Naive thymus-derived CD4-positive, alpha-beta T cell (primary cell): ENCODE data around the gene NOTCH4. TPM values are rescaled to one million over a fixed set of nuclear protein-coding genes. Genes with fewer than 3 reads are reported as not detected.

ENCODE experiments used
- ATAC-seq: fragments of 150-1000 bp; cut with Tn5 transposase; 2 replicates; pipeline ENCODE4 v1.10.0; 2021; ENCODE audit warnings: mild to moderate bottlenecking, moderate library complexity
- CTCF ChIA-PET: fragments of 350-600 bp; sonication (Branson Sonifier 250); formaldehyde crosslinking; loops from one replicate; lab custom pipeline; 2021; ENCODE audit warnings: antibody characterized with exemption; lab: Charles Lee
- POLR2A ChIA-PET: fragments of 350-600 bp; sonication (Branson Sonifier 250); formaldehyde crosslinking; loops from one replicate; lab custom pipeline; 2021; ENCODE audit warnings: antibody characterized with exemption, inconsistent platforms; lab: Charles Lee
- DNase-seq, 9 donors: peaks; one replicate each; pipeline versions ENCODE4 v3.0.0 to v3.0.0-alpha.2; 2020 to 2022; ENCODE audit warnings: mixed read lengths in 1 of 9
- H3K27ac ChIP-seq: one replicate; pipeline ENCODE4 v1.7.0; 2013; ENCODE audit warnings: mild to moderate bottlenecking, low read depth, low read length, moderate library complexity
- H3K27me3 ChIP-seq, 2 donors: one replicate each; pipeline ENCODE4 v1.7.0; 2013; ENCODE audit warnings: low read length in 2 of 2, mild to moderate bottlenecking in 2 of 2, moderate library complexity in 2 of 2; ENCODE audit not compliant: control insufficient read depth in 2 of 2, insufficient read depth in 2 of 2
- H3K36me3 ChIP-seq, 3 experiments: 1 replicate in 2 of 3; 2 replicates in 1 of 3; pipeline ENCODE4 v1.7.0; 2013; ENCODE audit warnings: low read length in 3 of 3, mild to moderate bottlenecking in 3 of 3, moderate library complexity in 1 of 3; ENCODE audit not compliant: insufficient read depth in 3 of 3, control insufficient read depth in 2 of 3
- H3K4me1 ChIP-seq, 2 donors: one replicate each; pipeline ENCODE4 v1.7.0; 2013; ENCODE audit warnings: low read length in 2 of 2, mild to moderate bottlenecking in 2 of 2, moderate library complexity in 1 of 2; ENCODE audit not compliant: control insufficient read depth in 2 of 2, insufficient read depth in 2 of 2
- H3K4me3 ChIP-seq: 2 replicates; pipeline ENCODE4 v1.7.0; 2013; ENCODE audit warnings: mild to moderate bottlenecking, low read length
- H3K9me3 ChIP-seq, 3 experiments: 1 replicate in 2 of 3; 2 replicates in 1 of 3; pipeline ENCODE4 v1.7.0; 2013; ENCODE audit warnings: low read length in 3 of 3; ENCODE audit not compliant: control insufficient read depth in 2 of 3
- H3K27ac Mint-ChIP-seq, 9 donors: one replicate each; pipeline ENCODE4 v1.8.0; 2020 to 2022; ENCODE audit warnings: mixed read lengths in 9 of 9, mild to moderate bottlenecking in 8 of 9, moderate library complexity in 5 of 9, inconsistent platforms in 2 of 9
- H3K27me3 Mint-ChIP-seq, 5 donors: one replicate each; pipeline ENCODE4 v1.8.0; 2021 to 2022; ENCODE audit warnings: mixed read lengths in 5 of 5, mild to moderate bottlenecking in 1 of 5
- H3K36me3 Mint-ChIP-seq, 5 donors: one replicate each; pipeline ENCODE4 v1.8.0; 2020 to 2022; ENCODE audit warnings: mixed read lengths in 5 of 5, mild to moderate bottlenecking in 3 of 5, inconsistent platforms in 1 of 5
- H3K4me1 Mint-ChIP-seq, 7 donors: one replicate each; pipeline ENCODE4 v1.8.0; 2020 to 2022; ENCODE audit warnings: mixed read lengths in 7 of 7, mild to moderate bottlenecking in 3 of 7, inconsistent platforms in 1 of 7
- H3K4me3 Mint-ChIP-seq, 10 donors: one replicate each; pipeline ENCODE4 v1.8.0; 2020 to 2022; ENCODE audit warnings: mild to moderate bottlenecking in 10 of 10, mixed read lengths in 10 of 10, moderate library complexity in 6 of 10, inconsistent platforms in 2 of 10
- H3K9me3 Mint-ChIP-seq, 11 donors: one replicate each; pipeline ENCODE4 v1.8.0; 2020 to 2022; ENCODE audit warnings: mixed read lengths in 11 of 11, mild to moderate bottlenecking in 4 of 11, inconsistent platforms in 1 of 11, moderate library complexity in 1 of 11
- intact Hi-C, 2 donors: fragments of 100-400 bp; cut with micrococcal nuclease; formaldehyde crosslinking; loops; one replicate each; pipeline ENCODE4 v1.15.1; 2023
- polyA plus RNA-seq, 2 donors: library from polyadenylated mRNA; unstranded; fragments of 300-500 nt; fragmentation: Illumina TruSeq; gene quantifications; one replicate each; pipeline ENCODE4 v1.2.3, GENCODE V29; 2021
- total RNA-seq, 6 experiments: library from RNA in 5 of 6; stranded (reverse) in 5 of 6; gene quantifications; 1 replicate in 5 of 6; 2 replicates in 1 of 6; pipeline ENCODE4 v1.2.3 and lab custom pipeline; 2021 to 2026

NOTCH4 gene
- total and polyA plus RNA-seq, 7 experiments from 2014 or later = 0.27 to 4.7 (median 0.59) TPM

DNA sequence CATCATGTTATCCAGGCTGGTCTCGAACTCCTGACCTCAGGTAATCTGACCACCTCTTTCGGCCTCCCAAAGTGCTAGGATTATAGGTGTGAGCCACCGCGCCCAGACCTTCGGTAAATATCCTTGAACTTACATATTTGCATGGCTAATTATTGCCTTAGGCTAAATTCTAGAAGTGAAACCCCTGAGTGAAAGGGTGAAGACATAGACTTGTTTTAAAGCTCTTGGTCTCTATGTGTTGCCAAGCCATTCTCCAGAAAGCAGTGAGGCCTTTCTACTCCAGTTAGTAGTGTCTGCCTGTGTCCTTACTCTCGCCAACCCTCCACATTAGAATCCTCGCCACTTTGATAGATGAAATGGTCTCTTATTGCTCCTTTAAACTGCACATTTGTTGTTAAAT lies 2.6 kb upstream of the NOTCH4 start:
- H3K4me3 Mint-ChIP-seq = no peak overlapping the region
- no peak for DNase-seq
- Histone ChIP-seq H3K9me3 (no peaks in the 10 kb centered on the region), H3K27me3 (no peaks in the 10 kb centered on the region), H3K36me3 (no peaks in the 10 kb centered on the region), H3K27ac (no peak overlapping the region), H3K4me1 (peaks cover 0 to 15% of the 10 kb centered on the region in 2 donors), H3K4me3 (no peak overlapping the region)
- H3K9me3 Mint-ChIP-seq = no peaks in the 10 kb centered on the region
- no peaks in the 10 kb centered on the region for H3K36me3 Mint-ChIP-seq
- CTCF ChIA-PET = no interaction called here
- ATAC-seq = no peak
- peaks cover 0 to 4% (median 0%) of the 10 kb centered on the region in 5 donors for H3K27me3 Mint-ChIP-seq
- H3K27ac Mint-ChIP-seq = no peak overlapping the region
- peaks cover 5 to 26% (median 17%) of the 10 kb centered on the region in 7 donors for H3K4me1 Mint-ChIP-seq
- POLR2A ChIA-PET = no interaction called here
- intact Hi-C loops = no loop called here

DNA sequence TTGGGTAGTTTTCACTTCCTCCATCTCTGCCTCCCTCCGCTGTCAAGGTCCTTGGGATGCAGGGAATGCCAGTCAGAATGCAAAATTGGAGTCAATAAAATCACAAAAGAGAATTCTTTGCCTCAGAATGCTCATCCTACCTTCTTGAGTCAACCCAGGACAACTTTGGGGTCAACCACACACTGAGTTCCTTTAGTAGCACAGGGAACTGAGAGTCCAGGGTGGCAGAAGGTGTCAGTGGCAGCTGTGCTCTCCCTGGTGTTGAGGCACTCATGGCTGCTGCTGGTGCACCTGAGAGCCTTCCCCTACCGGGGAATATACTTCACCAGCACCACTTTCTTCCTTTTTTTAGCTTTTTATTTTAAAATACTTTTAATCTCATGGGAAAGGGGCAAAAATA lies 829 bp upstream of the NOTCH4 start:
- H3K27me3 ChIP-seq = no peaks in the 10 kb centered on the region
- H3K36me3 ChIP-seq = no peaks in the 10 kb centered on the region
- no peaks in the 10 kb centered on the region for H3K36me3 Mint-ChIP-seq
- H3K27ac Mint-ChIP-seq = peak overlapping the region in 7 of 9 donors; percentile 20 to 73 (median 48)
- peaks cover 0 to 5% (median 0%) of the 10 kb centered on the region in 5 donors for H3K27me3 Mint-ChIP-seq
- H3K9me3 ChIP-seq = no peaks in the 10 kb centered on the region
- H3K4me1 ChIP-seq = peaks cover 0 to 17% of the 10 kb centered on the region in 2 donors
- ChIA-PET CTCF (no interaction called here), POLR2A (no interaction called here)
- no peak overlapping the region for H3K4me3 ChIP-seq
- no peak for ATAC-seq
- no peak for DNase-seq
- H3K4me1 Mint-ChIP-seq = peaks cover 5 to 26% (median 17%) of the 10 kb centered on the region in 7 donors
- H3K9me3 Mint-ChIP-seq = no peaks in the 10 kb centered on the region
- H3K4me3 Mint-ChIP-seq = no peak overlapping the region
- H3K27ac ChIP-seq = no peak overlapping the region
- intact Hi-C loops = no loop called here

DNA sequence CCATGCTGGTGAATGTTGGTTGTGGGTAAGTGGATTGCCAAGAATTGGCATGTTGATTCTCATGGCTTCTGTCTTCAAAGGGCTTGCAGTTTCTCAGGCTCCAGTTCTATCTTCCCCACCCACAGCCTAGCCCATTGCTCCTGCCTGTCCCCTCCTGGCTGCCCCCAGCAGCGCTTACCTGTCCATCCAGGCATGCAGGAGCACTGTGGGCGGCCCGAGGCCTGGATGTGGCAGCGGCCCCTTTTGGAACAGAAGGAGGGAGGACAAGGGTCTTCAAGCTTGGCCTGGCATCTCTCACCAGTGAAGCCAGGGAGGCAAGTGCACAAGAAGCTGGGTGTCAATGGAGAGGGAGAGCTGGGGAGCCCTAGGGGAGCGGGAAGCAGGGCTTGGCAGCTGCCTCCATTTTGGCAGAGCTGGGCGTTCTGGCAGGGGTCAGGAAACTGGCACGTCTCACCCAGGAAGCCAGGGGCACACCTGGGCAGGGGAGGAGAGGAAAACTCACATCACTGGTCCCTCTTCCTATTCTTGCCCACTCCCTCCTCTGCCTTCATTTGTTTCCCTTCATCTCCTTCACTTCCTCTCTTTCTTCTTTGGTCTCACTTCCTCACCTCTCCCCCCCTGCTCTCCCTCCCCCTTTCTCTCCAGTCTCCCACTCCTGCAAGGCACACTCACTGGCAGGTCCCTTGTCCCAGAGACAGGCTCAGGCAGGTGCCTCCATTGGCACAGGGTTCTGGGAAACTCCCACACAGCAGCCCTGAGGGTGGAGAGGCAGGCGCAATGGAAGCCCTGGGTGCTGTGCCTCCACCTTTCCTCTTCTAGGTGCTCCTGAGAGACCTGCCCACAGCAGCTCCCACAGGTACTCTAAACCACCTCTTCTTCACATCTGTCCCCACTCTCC lies 1.3 kb downstream of the NOTCH4 start:
- no peaks in the 10 kb centered on the region for H3K36me3 Mint-ChIP-seq
- peaks cover 5 to 28% (median 17%) of the 10 kb centered on the region in 7 donors for H3K4me1 Mint-ChIP-seq
- H3K27me3 Mint-ChIP-seq = peaks cover 0 to 12% (median 2%) of the 10 kb centered on the region in 5 donors
- ChIA-PET CTCF (interaction anchor here (0.7 kb wide), 1 partner anchor 25 kb away, joined by 3 read pairs; no protein-coding TSS in a partner anchor), POLR2A (interaction anchor here (0.6 kb wide), 1 partner anchor 1025 kb away, joined by 3 read pairs; no protein-coding TSS in a partner anchor)
- intact Hi-C loops = no loop called here
- Histone ChIP-seq H3K9me3 (no peaks in the 10 kb centered on the region), H3K36me3 (no peaks in the 10 kb centered on the region), H3K27me3 (no peaks in the 10 kb centered on the region), H3K27ac (no peak overlapping the region), H3K4me3 (no peak overlapping the region), H3K4me1 (peaks cover 0 to 17% of the 10 kb centered on the region in 2 donors)
- DNase-seq = no peak
- no peak for ATAC-seq
- peak overlapping the region in 2 of 10 donors; percentile 27 to 53 for H3K4me3 Mint-ChIP-seq
- H3K27ac Mint-ChIP-seq = peak overlapping the region in 7 of 9 donors; percentile 33 to 68 (median 62)
- no peaks in the 10 kb centered on the region for H3K9me3 Mint-ChIP-seq

DNA sequence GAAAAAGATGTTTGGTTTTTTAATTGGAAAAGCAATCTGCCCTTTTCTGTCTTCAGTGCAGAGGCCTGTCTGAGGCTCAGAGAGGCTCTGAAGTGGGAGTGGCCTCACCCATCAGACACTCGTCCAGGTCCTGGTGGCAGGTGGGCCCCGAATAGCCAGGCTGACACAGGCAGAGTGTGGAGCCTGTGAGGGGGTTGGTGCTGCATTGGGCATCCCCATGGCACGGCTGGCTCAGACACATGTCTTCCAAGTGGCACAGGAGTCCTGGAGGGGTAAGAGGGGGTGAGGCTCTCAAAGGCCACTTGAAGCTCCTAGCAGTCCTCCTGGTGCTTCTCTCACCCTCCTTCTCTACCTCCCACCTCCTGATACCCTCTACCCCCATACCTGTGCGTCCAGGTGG lies 3.8 kb downstream of the NOTCH4 start:
- Mint-ChIP-seq H3K4me3 (no peak overlapping the region), H3K27ac (no peak overlapping the region), H3K4me1 (peaks cover 5 to 28% (median 20%) of the 10 kb centered on the region in 7 donors), H3K9me3 (no peaks in the 10 kb centered on the region), H3K27me3 (peaks cover 0 to 8% (median 3%) of the 10 kb centered on the region in 5 donors), H3K36me3 (no peaks in the 10 kb centered on the region)
- DNase-seq = no peak
- H3K4me1 ChIP-seq = peaks cover 0 to 17% of the 10 kb centered on the region in 2 donors
- CTCF ChIA-PET = no interaction called here
- H3K27me3 ChIP-seq = no peaks in the 10 kb centered on the region
- no peaks in the 10 kb centered on the region for H3K9me3 ChIP-seq
- POLR2A ChIA-PET = no interaction called here
- H3K27ac ChIP-seq = no peak overlapping the region
- ATAC-seq = no peak
- H3K4me3 ChIP-seq = no peak overlapping the region
- intact Hi-C loops = no loop called here
- H3K36me3 ChIP-seq = no peaks in the 10 kb centered on the region

DNA sequence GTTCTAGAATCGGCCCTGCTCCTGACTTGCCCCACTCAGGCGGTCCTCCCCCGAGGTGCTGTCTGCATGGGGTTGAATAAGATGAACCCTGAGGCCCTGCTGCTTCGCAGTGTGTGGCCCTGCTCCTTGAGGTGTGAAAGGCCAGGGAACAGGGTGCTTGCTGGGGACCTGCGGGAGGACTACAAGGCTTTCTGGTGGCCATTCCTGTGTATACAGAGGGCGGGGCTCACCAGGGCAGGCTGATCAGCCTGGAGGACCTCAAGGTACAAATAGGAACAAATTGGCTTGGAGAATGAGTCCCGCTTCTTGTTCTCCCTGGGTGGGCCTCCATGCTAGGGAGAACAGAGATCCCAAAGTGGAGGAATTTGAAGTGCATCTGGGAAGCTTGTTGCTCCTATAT lies 5.7 kb downstream of the NOTCH4 start:
- ATAC-seq (no peak), DNase-seq (no peak)
- H3K9me3 Mint-ChIP-seq = no peaks in the 10 kb centered on the region
- H3K4me3 Mint-ChIP-seq = no peak overlapping the region
- ChIA-PET CTCF (no interaction called here), POLR2A (interaction anchor here (0.7 kb wide), 1 partner anchor 630 kb away, joined by 3 read pairs; no protein-coding TSS in a partner anchor)
- peaks cover 0 to 8% (median 3%) of the 10 kb centered on the region in 5 donors for H3K27me3 Mint-ChIP-seq
- no peak overlapping the region for H3K4me3 ChIP-seq
- H3K27ac ChIP-seq = no peak overlapping the region
- intact Hi-C loops = no loop called here
- no peaks in the 10 kb centered on the region for H3K36me3 Mint-ChIP-seq
- no peaks in the 10 kb centered on the region for H3K36me3 ChIP-seq
- no peak overlapping the region for H3K27ac Mint-ChIP-seq
- no peaks in the 10 kb centered on the region for H3K9me3 ChIP-seq
- peaks cover 5 to 19% (median 13%) of the 10 kb centered on the region in 7 donors for H3K4me1 Mint-ChIP-seq
- peaks cover 0 to 17% of the 10 kb centered on the region in 2 donors for H3K4me1 ChIP-seq
- H3K27me3 ChIP-seq = no peaks in the 10 kb centered on the region

DNA sequence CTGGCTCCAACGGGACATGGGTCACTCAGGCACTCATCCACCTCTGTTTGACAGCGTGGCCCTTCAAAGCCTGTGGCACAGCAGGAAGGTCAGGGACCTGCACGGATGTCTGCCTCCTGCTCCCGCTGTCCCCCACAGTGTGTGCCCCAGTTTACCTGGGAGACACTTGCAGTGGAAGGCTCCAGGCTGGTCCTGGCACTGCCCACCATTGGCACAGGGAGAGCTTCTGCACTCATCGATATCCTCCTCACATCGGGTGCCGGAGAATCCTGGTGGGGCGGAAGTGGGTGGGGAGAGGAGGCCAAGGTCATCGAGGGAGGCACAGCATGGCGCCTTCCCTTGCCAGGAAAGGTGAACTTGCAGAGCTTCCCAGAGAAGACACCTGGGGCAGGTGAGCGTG lies 6.9 kb downstream of the NOTCH4 start:
- POLR2A ChIA-PET = no interaction called here
- Mint-ChIP-seq H3K27ac (no peak overlapping the region), H3K4me3 (no peak overlapping the region), H3K9me3 (no peaks in the 10 kb centered on the region), H3K36me3 (no peaks in the 10 kb centered on the region), H3K4me1 (peaks cover 0 to 7% (median 1%) of the 10 kb centered on the region in 7 donors), H3K27me3 (peaks cover 0 to 8% (median 3%) of the 10 kb centered on the region in 5 donors)
- Histone ChIP-seq H3K4me3 (no peak overlapping the region), H3K36me3 (no peaks in the 10 kb centered on the region), H3K27ac (no peak overlapping the region), H3K4me1 (peaks cover 0 to 7% of the 10 kb centered on the region in 2 donors), H3K27me3 (no peaks in the 10 kb centered on the region), H3K9me3 (no peaks in the 10 kb centered on the region)
- intact Hi-C loops = no loop called here
- DNase-seq (no peak), ATAC-seq (no peak)
- CTCF ChIA-PET = no interaction called here
